NCI-H460 (cell line): ENCODE results near the gene COL20A1. TPM values are rescaled to one million over a fixed set of nuclear protein-coding genes. Genes with fewer than 3 reads are reported as not detected.
"Not testable (repeated sequence)": the region's sequence is repeated elsewhere in the genome, so short reads cannot be mapped to it uniquely, and the experiment has no call there.

ENCODE experiments used
- DNase-seq: peaks from one replicate; pipeline ENCODE4 v3.0.0-alpha.2; 2016; ENCODE audit warnings: low read depth; ENCODE audit errors: extremely low read depth
- total RNA-seq: library from RNA; depleted of rRNA; stranded (reverse); fragments of >200 nt; shearing (Covaris generic); gene quantifications from 2 replicates; pipeline ENCODE4 v1.2.3, GENCODE V29; 2014

COL20A1 gene
- total RNA-seq, 1 experiment from 2014 or later: 0.10 TPM

GRCh38 chr20:63369724-63370617 lies 77.0 kb downstream of the COL20A1 start:
- DNase-seq: no peak

- DNase-seq: no peak
Observed at GRCh38 chr20:63370618-63371187, 77.7 kb downstream of the COL20A1 start.

- no peak for DNase-seq
Observed at GRCh38 chr20:63371291-63371865, 78.4 kb downstream of the COL20A1 start.

GRCh38 chr20:63372971-63373885 lies 80.2 kb downstream of the COL20A1 start:
- DNase-seq: no peak

GRCh38 chr20:63373996-63374395 lies 81.0 kb downstream of the COL20A1 start:
- DNase-seq: no peak

- DNase-seq: no peak
Observed at GRCh38 chr20:63374504-63374903, 81.5 kb downstream of the COL20A1 start.

- no peak for DNase-seq
Observed at GRCh38 chr20:63375438-63375837, 82.5 kb downstream of the COL20A1 start.

GRCh38 chr20:63376283-63377250 lies 83.6 kb downstream of the COL20A1 start:
- DNase-seq: no peak

- no peak for DNase-seq
Observed at GRCh38 chr20:63377256-63377941, 84.4 kb downstream of the COL20A1 start.

GRCh38 chr20:63377951-63378381 lies 85.0 kb downstream of the COL20A1 start:
- DNase-seq: no peak

- DNase-seq: no peak
Observed at GRCh38 chr20:63378626-63379025, 85.6 kb downstream of the COL20A1 start.

- no peak for DNase-seq
Observed at GRCh38 chr20:63379296-63379695, 86.3 kb downstream of the COL20A1 start.

GRCh38 chr20:63379872-63380271 lies 86.9 kb downstream of the COL20A1 start:
- DNase-seq: not testable (repeated sequence)

- no peak for DNase-seq
Observed at GRCh38 chr20:63380346-63380870, 87.4 kb downstream of the COL20A1 start.

- DNase-seq: no peak
Observed at GRCh38 chr20:63381781-63382431, 88.9 kb downstream of the COL20A1 start.

GRCh38 chr20:63382551-63383300 lies 89.7 kb downstream of the COL20A1 start:
- no peak for DNase-seq

- DNase-seq: no peak
Observed at GRCh38 chr20:63383556-63383955, 90.6 kb downstream of the COL20A1 start.
